Suprapubic skin (tissue), 4 donors: ENCODE results near the gene FMNL1.

Experiments
- CTCF ChIP-seq, 2 donors: fragments of 200-600 bp in 1 of 2; fragments of 450-650 bp in 1 of 2; sonication (generic) in 1 of 2; IDR thresholded peaks; one replicate each; pipeline ENCODE4 v1.5.1; 2016 to 2019; ENCODE audit warnings: antibody characterized with exemption in 2 of 2, mild to moderate bottlenecking in 1 of 2, moderate library complexity in 1 of 2
- EP300 ChIP-seq: sonication (generic); formaldehyde crosslinking; IDR thresholded peaks from one replicate; pipeline ENCODE4 v1.6.1; 2017; ENCODE audit warnings: antibody characterized with exemption
- POLR2A ChIP-seq, 2 donors: fragments of 450-650 bp; IDR thresholded peaks; one replicate each; pipeline ENCODE4 v1.6.1; 2017; ENCODE audit warnings: antibody characterized with exemption in 2 of 2, mild to moderate bottlenecking in 2 of 2, moderate library complexity in 2 of 2
- POLR2AphosphoS5 ChIP-seq, 3 donors: sonication (generic); formaldehyde crosslinking; IDR thresholded peaks; one replicate each; pipeline ENCODE4 v1.6.1; 2017; ENCODE audit warnings: antibody characterized with exemption in 3 of 3

DNA sequence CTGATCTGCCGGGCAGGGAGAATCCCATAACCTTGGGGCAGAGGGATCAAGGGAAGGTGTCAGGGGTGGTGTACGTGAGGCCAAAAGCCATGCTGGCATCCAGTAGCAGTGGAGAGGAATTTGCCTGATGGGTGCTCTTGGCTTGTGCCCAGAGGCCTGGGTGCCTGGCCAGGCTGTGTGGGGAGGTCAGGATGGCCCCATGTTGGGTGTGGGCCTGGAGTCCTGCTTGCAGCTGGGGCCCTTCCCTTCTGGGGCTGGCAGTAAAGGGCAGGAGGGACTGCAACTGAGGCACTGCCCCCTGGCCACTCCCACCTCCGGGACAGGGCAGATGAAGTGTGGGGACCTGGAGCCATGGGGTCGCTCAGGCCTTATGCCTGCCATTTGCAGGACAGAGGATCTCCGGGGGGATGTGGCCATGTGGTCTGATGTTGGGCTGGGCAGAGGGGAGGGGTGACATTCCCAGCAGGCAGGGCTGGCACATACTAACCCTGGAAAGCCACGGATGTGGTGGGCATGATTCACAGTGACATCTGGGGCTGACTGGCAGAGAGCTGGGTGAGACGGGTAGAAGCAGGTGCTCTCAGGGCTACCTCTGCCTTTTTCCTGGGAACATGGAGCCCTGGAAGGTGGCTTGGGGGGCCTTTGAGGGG lies 3.5 kb downstream of the FMNL1 start:
- TF ChIP-seq CTCF (IDR thresholded peaks at IDR 0.05) (no peak), POLR2A (IDR thresholded peaks at IDR 0.05) (no peak), POLR2AphosphoS5 (IDR thresholded peaks at IDR 0.05) (no peak), EP300 (no peak)
